ENCODE results near the gene SKIC2. TPM values are rescaled to one million over a fixed set of nuclear protein-coding genes. Genes with fewer than 3 reads are reported as not detected.
"Not testable (repeated sequence)": the region's sequence is repeated elsewhere in the genome, so short reads cannot be mapped to it uniquely, and the experiment has no call there.

The SKIC2 gene
- total RNA-seq, 4 donors from 2014 or later = 81.3 to 130 (median 107) TPM

DNA sequence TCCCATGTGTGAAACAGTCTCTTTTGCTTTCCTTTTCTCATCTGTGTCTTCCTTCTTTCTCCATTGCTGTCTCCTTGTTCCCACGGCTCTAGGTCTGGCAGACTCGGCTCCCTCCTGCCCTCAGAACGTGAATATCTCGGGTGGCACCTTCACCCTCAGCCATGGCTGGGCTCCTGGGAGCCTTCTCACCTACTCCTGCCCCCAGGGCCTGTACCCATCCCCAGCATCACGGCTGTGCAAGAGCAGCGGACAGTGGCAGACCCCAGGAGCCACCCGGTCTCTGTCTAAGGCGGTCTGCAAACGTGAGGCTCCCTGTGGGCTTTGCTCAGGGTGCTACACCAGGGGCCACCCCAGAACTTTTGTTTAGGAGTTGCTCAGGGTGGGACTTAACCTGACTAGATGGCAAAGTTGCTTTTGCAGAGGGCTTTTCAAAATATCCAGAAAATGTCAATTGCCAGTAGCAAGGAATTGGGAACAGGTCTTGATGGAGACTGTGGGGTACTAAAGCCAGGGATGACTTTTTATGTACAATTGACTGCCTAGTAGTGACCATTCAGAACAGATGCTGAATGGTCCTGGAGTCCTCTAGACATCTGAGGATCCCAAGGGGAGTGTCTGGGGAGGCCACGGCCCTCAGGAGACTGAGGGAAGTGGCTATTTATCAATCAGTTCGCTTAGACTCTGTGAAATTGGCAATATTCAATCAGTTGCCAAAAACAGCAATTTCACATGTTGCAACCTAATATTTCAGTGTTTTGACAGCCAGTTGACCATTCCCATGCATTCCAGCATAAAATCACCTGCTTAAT is 30.9 kb upstream of the SKIC2 start:
- peak overlapping the region in 3 of 4 donors; percentile 16 to 48 (median 28) for H3K4me3 ChIP-seq
- no peak for DNase-seq
- no peaks in the 10 kb centered on the region for H3K4me1 ChIP-seq
- H3K36me3 ChIP-seq = no peaks in the 10 kb centered on the region
- no peaks in the 10 kb centered on the region for H3K9me3 ChIP-seq
- peak overlapping the region in 3 of 4 donors; percentile 38 to 53 (median 44) for H3K27ac ChIP-seq
- no peak for TF ChIP-seq POLR2A (IDR thresholded peaks at IDR 0.05)
- TF ChIP-seq, protein P1, sequence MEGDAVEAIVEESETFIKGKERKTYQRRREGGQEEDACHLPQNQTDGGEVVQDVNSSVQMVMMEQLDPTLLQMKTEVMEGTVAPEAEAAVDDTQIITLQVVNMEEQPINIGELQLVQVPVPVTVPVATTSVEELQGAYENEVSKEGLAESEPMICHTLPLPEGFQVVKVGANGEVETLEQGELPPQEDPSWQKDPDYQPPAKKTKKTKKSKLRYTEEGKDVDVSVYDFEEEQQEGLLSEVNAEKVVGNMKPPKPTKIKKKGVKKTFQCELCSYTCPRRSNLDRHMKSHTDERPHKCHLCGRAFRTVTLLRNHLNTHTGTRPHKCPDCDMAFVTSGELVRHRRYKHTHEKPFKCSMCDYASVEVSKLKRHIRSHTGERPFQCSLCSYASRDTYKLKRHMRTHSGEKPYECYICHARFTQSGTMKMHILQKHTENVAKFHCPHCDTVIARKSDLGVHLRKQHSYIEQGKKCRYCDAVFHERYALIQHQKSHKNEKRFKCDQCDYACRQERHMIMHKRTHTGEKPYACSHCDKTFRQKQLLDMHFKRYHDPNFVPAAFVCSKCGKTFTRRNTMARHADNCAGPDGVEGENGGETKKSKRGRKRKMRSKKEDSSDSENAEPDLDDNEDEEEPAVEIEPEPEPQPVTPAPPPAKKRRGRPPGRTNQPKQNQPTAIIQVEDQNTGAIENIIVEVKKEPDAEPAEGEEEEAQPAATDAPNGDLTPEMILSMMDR (IDR thresholded peaks at IDR 0.05) = no peak
- H3K27me3 ChIP-seq = no peaks in the 10 kb centered on the region

DNA sequence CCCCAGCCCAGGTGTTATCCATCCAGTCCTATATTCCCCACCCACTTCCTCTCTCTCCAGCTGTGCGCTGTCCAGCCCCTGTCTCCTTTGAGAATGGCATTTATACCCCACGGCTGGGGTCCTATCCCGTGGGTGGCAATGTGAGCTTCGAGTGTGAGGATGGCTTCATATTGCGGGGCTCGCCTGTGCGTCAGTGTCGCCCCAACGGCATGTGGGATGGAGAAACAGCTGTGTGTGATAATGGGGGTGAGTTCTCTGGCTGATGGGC is 30.4 kb upstream of the SKIC2 start:
- Histone ChIP-seq H3K36me3 (no peaks in the 10 kb centered on the region), H3K27me3 (no peaks in the 10 kb centered on the region), H3K4me1 (no peaks in the 10 kb centered on the region), H3K27ac (no peak overlapping the region), H3K9me3 (no peaks in the 10 kb centered on the region), H3K4me3 (peak overlapping the region in 1 of 4 donors; percentile 48)
- no peak for DNase-seq
- TF ChIP-seq POLR2A (IDR thresholded peaks at IDR 0.05) = no peak
- TF ChIP-seq, protein P1 (IDR thresholded peaks at IDR 0.05) = no peak

GRCh38 chr6:31930962-31931361 is 28.0 kb upstream of the SKIC2 start:
- Histone ChIP-seq H3K36me3 (no peaks in the 10 kb centered on the region), H3K4me3 (no peak overlapping the region), H3K27me3 (no peaks in the 10 kb centered on the region), H3K9me3 (no peaks in the 10 kb centered on the region), H3K4me1 (no peaks in the 10 kb centered on the region), H3K27ac (no peak overlapping the region)
- no peak for TF ChIP-seq POLR2A (IDR thresholded peaks at IDR 0.05)
- TF ChIP-seq, protein P1 (IDR thresholded peaks at IDR 0.05) = no peak
- DNase-seq = no peak

DNA sequence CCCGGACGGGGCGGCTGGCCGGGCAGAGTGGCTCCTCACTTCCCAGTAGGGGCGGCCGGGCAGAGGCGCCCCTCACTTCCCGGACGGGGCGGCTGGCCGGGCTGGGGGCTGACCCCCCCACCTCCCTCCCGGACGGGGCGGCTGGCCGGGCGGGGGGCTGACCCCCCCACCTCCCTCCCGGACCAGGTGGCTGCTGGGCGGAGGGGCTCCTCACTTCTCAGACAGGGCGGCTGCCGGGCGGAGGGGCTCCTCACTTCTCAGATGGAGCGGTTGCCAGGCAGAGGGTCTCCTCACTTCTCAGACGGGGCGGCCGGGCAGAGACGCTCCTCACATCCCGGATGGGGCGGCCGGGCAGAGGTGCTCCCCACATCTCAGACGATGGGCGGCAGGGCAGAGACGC is 26.8 kb upstream of the SKIC2 start:
- H3K27me3 ChIP-seq, DNase-seq, H3K27ac ChIP-seq, H3K36me3 ChIP-seq, H3K4me1 ChIP-seq, H3K9me3 ChIP-seq, H3K4me3 ChIP-seq: not testable (repeated sequence)

GRCh38 chr6:31933537-31933936 is 25.4 kb upstream of the SKIC2 start:
- TF ChIP-seq, protein P1 (IDR thresholded peaks at IDR 0.05) = no peak
- no peak for TF ChIP-seq POLR2A (IDR thresholded peaks at IDR 0.05)
- no peaks in the 10 kb centered on the region for H3K9me3 ChIP-seq

DNA sequence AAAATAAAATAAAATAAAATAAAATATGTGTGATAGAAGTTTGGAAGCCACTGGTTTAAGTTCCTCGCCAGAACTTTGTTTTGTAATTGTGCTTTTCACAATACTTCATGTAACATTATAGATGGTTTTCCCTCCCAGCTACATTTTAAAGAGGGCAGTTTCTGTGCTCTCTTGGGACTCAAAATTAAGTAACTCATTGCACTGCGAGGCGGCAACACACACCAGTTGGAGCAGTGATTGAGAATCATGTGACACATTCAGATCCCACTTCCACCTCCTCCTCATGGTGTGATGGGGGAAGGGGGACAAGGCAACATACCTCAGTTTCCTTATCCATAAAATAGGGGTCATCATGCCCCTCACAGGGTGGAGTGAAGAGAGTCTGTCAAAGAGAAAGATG is 24.0 kb upstream of the SKIC2 start:
- TF ChIP-seq, protein P1 (IDR thresholded peaks at IDR 0.05) = no peak
- TF ChIP-seq POLR2A (IDR thresholded peaks at IDR 0.05) = no peak
- no peaks in the 10 kb centered on the region for H3K36me3 ChIP-seq
- DNase-seq = no peak
- H3K4me1 ChIP-seq = no peaks in the 10 kb centered on the region
- H3K27me3 ChIP-seq = no peaks in the 10 kb centered on the region
- no peaks in the 10 kb centered on the region for H3K9me3 ChIP-seq
- H3K27ac ChIP-seq = no peak overlapping the region
- no peak overlapping the region for H3K4me3 ChIP-seq

More at GRCh38 chr6:31933537-31933936, 25.4 kb upstream of the SKIC2 start:
- H3K4me1 ChIP-seq = no peaks in the 10 kb centered on the region
- H3K27me3 ChIP-seq = no peaks in the 10 kb centered on the region
- H3K4me3 ChIP-seq = no peak overlapping the region
- H3K27ac ChIP-seq = no peak overlapping the region
- no peaks in the 10 kb centered on the region for H3K36me3 ChIP-seq
- DNase-seq = peak in 1 of 3 donors; percentile 43

All from Peyer's patch (tissue), 4 donors.